Measurements from ENCODE around the gene CAMSAP3.

GRCh38 chr19:7559102-7559501 is 36.6 kb upstream of the CAMSAP3 start:
- TF ChIP-seq CTCF (IDR thresholded peaks at IDR 0.05) (no peak), POLR2A (IDR thresholded peaks at IDR 0.05) (no peak)
